Ectodermal cell (in vitro differentiated cells): ENCODE results near the gene MDM4.

Experiments
- H3K27ac ChIP-seq: 2 replicates; pipeline ENCODE4 v1.7.0; 2013; ENCODE audit warnings: mild to moderate bottlenecking, low read depth, low read length; ENCODE audit not compliant: insufficient read depth, poor library complexity, severe bottlenecking
- H3K27me3 ChIP-seq: 2 replicates; pipeline ENCODE4 v1.7.0; 2013; ENCODE audit warnings: mild to moderate bottlenecking, low read length; ENCODE audit not compliant: insufficient read depth, control insufficient read depth, poor library complexity, severe bottlenecking
- H3K36me3 ChIP-seq: one replicate; pipeline ENCODE4 v1.7.0; 2013; ENCODE audit warnings: low read length; ENCODE audit not compliant: control insufficient read depth, insufficient read depth
- H3K4me1 ChIP-seq: one replicate; pipeline ENCODE4 v1.7.0; 2013; ENCODE audit warnings: low read length; ENCODE audit not compliant: control insufficient read depth, insufficient read depth
- H3K4me3 ChIP-seq: 2 replicates; pipeline ENCODE4 v1.7.0; 2013; ENCODE audit warnings: low read depth, low read length, control low read depth; ENCODE audit not compliant: insufficient read depth
- H3K9me3 ChIP-seq: 2 replicates; pipeline ENCODE4 v1.7.0; 2013; ENCODE audit warnings: mild to moderate bottlenecking, low read length, moderate library complexity; ENCODE audit not compliant: control insufficient read depth
- WGBS, 2 experiments: methylation state at CpG; one replicate each; pipeline ENCODE4 v1.1.7; 2013; ENCODE audit warnings: missing lambda C conversion rate in 2 of 2; 5-methylcytosine and 5-hydroxymethylcytosine counted together

MDM4 gene

GRCh38 chr1:204562075-204562990 lies 46.1 kb downstream of the MDM4 start:
- H3K4me3 ChIP-seq: no peak overlapping the region
- no peaks in the 10 kb centered on the region for H3K9me3 ChIP-seq
- no peaks in the 10 kb centered on the region for H3K36me3 ChIP-seq
- peaks cover 7% of the 10 kb centered on the region for H3K4me1 ChIP-seq
- WGBS, 2 experiments: 94 to 95% methylated on average over 37 of the region's 37 CpGs
- no peak overlapping the region for H3K27ac ChIP-seq
- H3K27me3 ChIP-seq: no peaks in the 10 kb centered on the region

- Histone ChIP-seq H3K36me3 (no peaks in the 10 kb centered on the region), H3K27ac (no peak overlapping the region), H3K4me3 (no peak overlapping the region), H3K4me1 (peaks cover 7% of the 10 kb centered on the region), H3K9me3 (no peaks in the 10 kb centered on the region), H3K27me3 (no peaks in the 10 kb centered on the region)
- 89 to 93% methylated on average over 4 of the region's 4 CpGs for WGBS, 2 experiments
Measured at GRCh38 chr1:204563307-204563706, 47.1 kb downstream of the MDM4 start.

GRCh38 chr1:204563780-204564179 lies 47.6 kb downstream of the MDM4 start:
- 93 to 95% methylated on average over 3 of the region's 3 CpGs for WGBS, 2 experiments
- no peak overlapping the region for H3K4me3 ChIP-seq

GRCh38 chr1:204564835-204565234 lies 48.6 kb downstream of the MDM4 start:
- no peaks in the 10 kb centered on the region for H3K9me3 ChIP-seq
- no peaks in the 10 kb centered on the region for H3K36me3 ChIP-seq
- H3K4me3 ChIP-seq: no peak overlapping the region
- H3K27me3 ChIP-seq: no peaks in the 10 kb centered on the region
- peaks cover 14% of the 10 kb centered on the region for H3K4me1 ChIP-seq
- no peak overlapping the region for H3K27ac ChIP-seq
- WGBS, 2 experiments: 60 to 63% methylated on average over 4 of the region's 4 CpGs

More at GRCh38 chr1:204563780-204564179, 47.6 kb downstream of the MDM4 start:
- Histone ChIP-seq H3K27me3 (no peaks in the 10 kb centered on the region), H3K4me1 (peaks cover 7% of the 10 kb centered on the region), H3K36me3 (no peaks in the 10 kb centered on the region), H3K27ac (no peak overlapping the region), H3K9me3 (no peaks in the 10 kb centered on the region)

- Histone ChIP-seq H3K9me3 (no peaks in the 10 kb centered on the region), H3K4me3 (no peak overlapping the region), H3K27me3 (no peaks in the 10 kb centered on the region), H3K36me3 (no peaks in the 10 kb centered on the region), H3K4me1 (peaks cover 14% of the 10 kb centered on the region), H3K27ac (no peak overlapping the region)
- WGBS, 2 experiments: 12% methylated on average over 13 of the region's 13 CpGs
Measured at GRCh38 chr1:204565617-204566582, 49.7 kb downstream of the MDM4 start.

- Histone ChIP-seq H3K27ac (no peak overlapping the region), H3K27me3 (no peaks in the 10 kb centered on the region), H3K36me3 (no peaks in the 10 kb centered on the region), H3K4me1 (peaks cover 14% of the 10 kb centered on the region), H3K4me3 (no peak overlapping the region), H3K9me3 (no peaks in the 10 kb centered on the region)
- WGBS, 2 experiments: 68 to 71% methylated on average over 6 of the region's 6 CpGs
Measured at GRCh38 chr1:204566583-204566955, 50.4 kb downstream of the MDM4 start.

- Histone ChIP-seq H3K4me1 (peaks cover 14% of the 10 kb centered on the region), H3K27me3 (no peaks in the 10 kb centered on the region), H3K4me3 (no peak overlapping the region), H3K27ac (no peak overlapping the region), H3K36me3 (no peaks in the 10 kb centered on the region), H3K9me3 (no peaks in the 10 kb centered on the region)
- 87 to 91% methylated on average over 4 of the region's 5 CpGs for WGBS, 2 experiments
Measured at GRCh38 chr1:204567071-204567470, 50.9 kb downstream of the MDM4 start.

- Histone ChIP-seq H3K4me3 (no peak overlapping the region), H3K27me3 (peaks cover 7% of the 10 kb centered on the region), H3K9me3 (no peaks in the 10 kb centered on the region), H3K27ac (no peak overlapping the region), H3K4me1 (peaks cover 14% of the 10 kb centered on the region), H3K36me3 (no peaks in the 10 kb centered on the region)
- WGBS, 2 experiments: 75 to 79% methylated on average over 9 of the region's 9 CpGs
Measured at GRCh38 chr1:204568576-204569315, 52.5 kb downstream of the MDM4 start.

- H3K27ac ChIP-seq: no peak overlapping the region
- H3K27me3 ChIP-seq: peaks cover 13% of the 10 kb centered on the region
- no peak overlapping the region for H3K4me3 ChIP-seq
- WGBS, 2 experiments: 85 to 88% methylated on average over 5 of the region's 5 CpGs
- H3K9me3 ChIP-seq: no peaks in the 10 kb centered on the region
- no peaks in the 10 kb centered on the region for H3K36me3 ChIP-seq
- H3K4me1 ChIP-seq: peaks cover 18% of the 10 kb centered on the region
Measured at GRCh38 chr1:204569478-204569877, 53.3 kb downstream of the MDM4 start.
